Stimulated activated CD8-positive, alpha-beta memory T cell treated with anti-CD3 and anti-CD28 coated beads, Interleukin-15, amount 100 ng/mL, for 1 hour (primary cell): ENCODE data around the gene TEX22.

Experiments
- DNase-seq: peaks from one replicate; pipeline ENCODE4 v3.0.0-alpha.2; 2020; ENCODE audit warnings: low read depth

TEX22 gene

GRCh38 chr14:105384605-105385321 is 13.6 kb upstream of the TEX22 start:
- no peak for DNase-seq

GRCh38 chr14:105385322-105385637 is 13.1 kb upstream of the TEX22 start:
- no peak for DNase-seq

GRCh38 chr14:105385698-105386365 is 12.5 kb upstream of the TEX22 start:
- DNase-seq, result no peak

- DNase-seq, result no peak
These were observed 11.5 kb upstream of the TEX22 start for GRCh38 chr14:105386581-105387529.

- DNase-seq, result no peak
These were observed 10.8 kb upstream of the TEX22 start for GRCh38 chr14:105387530-105387922.

GRCh38 chr14:105388110-105388951 is 10.0 kb upstream of the TEX22 start:
- no peak for DNase-seq

GRCh38 chr14:105388976-105389375 is 9.4 kb upstream of the TEX22 start:
- DNase-seq, result no peak

GRCh38 chr14:105389534-105389933 is 8.8 kb upstream of the TEX22 start:
- DNase-seq, result no peak

GRCh38 chr14:105389976-105390848 is 8.1 kb upstream of the TEX22 start:
- DNase-seq, result no peak

- no peak for DNase-seq
These were observed 7.4 kb upstream of the TEX22 start for GRCh38 chr14:105390849-105391500.

- no peak for DNase-seq
These were observed 6.8 kb upstream of the TEX22 start for GRCh38 chr14:105391541-105391940.

- DNase-seq, result no peak
These were observed 5.9 kb upstream of the TEX22 start for GRCh38 chr14:105392131-105393090.

- DNase-seq, result no peak
These were observed 5.2 kb upstream of the TEX22 start for GRCh38 chr14:105393151-105393550.

GRCh38 chr14:105394714-105395537 is 3.4 kb upstream of the TEX22 start:
- no peak for DNase-seq

GRCh38 chr14:105395538-105395854 is 2.8 kb upstream of the TEX22 start:
- DNase-seq, result no peak

- no peak for DNase-seq
These were observed 897 bp upstream of the TEX22 start for GRCh38 chr14:105397350-105397931.

- no peak for DNase-seq
These were observed 558 bp downstream of the TEX22 start for GRCh38 chr14:105398726-105399465.

- DNase-seq, result no peak
These were observed 1.1 kb downstream of the TEX22 start for GRCh38 chr14:105399466-105399775.
